Stimulated activated CD4-positive, alpha-beta T cell treated with anti-CD3 and anti-CD28 coated beads, Interleukin-4, amount 100 ng/mL, for 24 hours (primary cell): ENCODE results near the gene SERPINB5.

ENCODE experiments used
- DNase-seq: peaks from one replicate; pipeline ENCODE4 v3.0.0-alpha.2; 2020

The SERPINB5 gene

GRCh38 chr18:63470751-63471150, 6.0 kb upstream of the SERPINB5 start:
- no peak for DNase-seq

GRCh38 chr18:63472380-63472779, 4.4 kb upstream of the SERPINB5 start:
- DNase-seq, result no peak

GRCh38 chr18:63477200-63477599, 442 bp downstream of the SERPINB5 start:
- DNase-seq, result no peak

- no peak for DNase-seq
Observed at GRCh38 chr18:63477968-63478367, 1.2 kb downstream of the SERPINB5 start.

GRCh38 chr18:63479826-63480225, 3.1 kb downstream of the SERPINB5 start:
- no peak for DNase-seq

- DNase-seq, result no peak
Observed at GRCh38 chr18:63480476-63480875, 3.7 kb downstream of the SERPINB5 start.

GRCh38 chr18:63480915-63481314, 4.2 kb downstream of the SERPINB5 start:
- no peak for DNase-seq

GRCh38 chr18:63487676-63488075, 10.9 kb downstream of the SERPINB5 start:
- DNase-seq, result no peak

GRCh38 chr18:63488160-63488559, 11.4 kb downstream of the SERPINB5 start:
- DNase-seq, result no peak

GRCh38 chr18:63492851-63493250, 16.1 kb downstream of the SERPINB5 start:
- no peak for DNase-seq

GRCh38 chr18:63495675-63496074, 18.9 kb downstream of the SERPINB5 start:
- DNase-seq, result no peak

GRCh38 chr18:63505566-63506335, 29.0 kb downstream of the SERPINB5 start:
- peak; percentile 17 for DNase-seq

GRCh38 chr18:63506336-63506646, 29.5 kb downstream of the SERPINB5 start:
- DNase-seq, result no peak

- DNase-seq, result no peak
Observed at GRCh38 chr18:63508596-63508995, 31.8 kb downstream of the SERPINB5 start.

GRCh38 chr18:63511285-63511684, 34.5 kb downstream of the SERPINB5 start:
- DNase-seq, result no peak

GRCh38 chr18:63514326-63514725, 37.6 kb downstream of the SERPINB5 start:
- no peak for DNase-seq

GRCh38 chr18:63514888-63515678, 38.3 kb downstream of the SERPINB5 start:
- no peak for DNase-seq

GRCh38 chr18:63515801-63516200, 39.0 kb downstream of the SERPINB5 start:
- DNase-seq, result no peak

GRCh38 chr18:63518178-63519012, 41.6 kb downstream of the SERPINB5 start:
- DNase-seq, result peak; percentile 64

- DNase-seq, result no peak
Observed at GRCh38 chr18:63520053-63520685, 43.4 kb downstream of the SERPINB5 start.

GRCh38 chr18:63523660-63524059, 46.9 kb downstream of the SERPINB5 start:
- no peak for DNase-seq

- no peak for DNase-seq
Observed at GRCh38 chr18:63527251-63527650, 50.5 kb downstream of the SERPINB5 start.
